Psoas muscle (tissue), 8 donors: Measurements from ENCODE around the gene EXOSC5. TPM values are rescaled to one million over a fixed set of nuclear protein-coding genes. Genes with fewer than 3 reads are reported as not detected.
A peak's percentile ranks its signal among the peaks of the same experiment; 100 is the strongest.

Source experiments
- ATAC-seq, 4 donors: fragments of 200-7000 bp; cut with Tn5 transposase; one replicate each; pipeline ENCODE4 v1.9.1; 2020; ENCODE audit warnings: moderate library complexity in 3 of 4, mild to moderate bottlenecking in 2 of 4
- DNase-seq, 2 donors: peaks; one replicate each; pipeline ENCODE4 v3.0.0-alpha.2; 2020
- H3K27ac ChIP-seq: fragments of 200-600 bp; one replicate; pipeline ENCODE4 v1.8.0; 2022
- H3K27me3 ChIP-seq, 3 donors: fragments of 200-600 bp in 1 of 3; one replicate each; pipeline versions ENCODE4 v1.6.1 to v1.8.0; 2013 to 2022; ENCODE audit warnings: low read length in 2 of 3, mild to moderate bottlenecking in 2 of 3, moderate library complexity in 1 of 3; ENCODE audit not compliant: insufficient read depth in 3 of 3
- H3K36me3 ChIP-seq, 2 donors: fragments of 200-600 bp in 1 of 2; one replicate each; pipeline versions ENCODE4 v1.6.1 to v1.8.0; 2013 to 2022; ENCODE audit warnings: low read depth in 1 of 2, mild to moderate bottlenecking in 1 of 2, moderate library complexity in 1 of 2; ENCODE audit not compliant: insufficient read depth in 1 of 2
- H3K4me1 ChIP-seq: fragments of 200-600 bp; one replicate; pipeline ENCODE4 v1.8.0; 2022
- H3K4me3 ChIP-seq: fragments of 200-600 bp; one replicate; pipeline ENCODE4 v1.8.0; 2022; ENCODE audit warnings: mild to moderate bottlenecking
- H3K9me3 ChIP-seq: fragments of 200-600 bp; one replicate; pipeline ENCODE4 v1.8.0; 2022
- WGBS, 3 donors: extraction: QIAGEN DNeasy Blood & Tissue Kit; methylation state at CpG; one replicate each; pipeline versions ENCODE4 v1.1.6 to v1.1.7; 2013; 5-methylcytosine and 5-hydroxymethylcytosine counted together
- intact Hi-C, 2 donors: fragments of 100-400 bp; cut with DNase I; formaldehyde crosslinking; loops; one replicate each; pipeline versions ENCODE4 v1.11.0 to v1.14.2; 2022
- polyA plus RNA-seq, 3 donors: library from polyadenylated mRNA; stranded (reverse); fragments of 200-250 nt; gene quantifications; one replicate each; pipeline ENCODE4 v1.2.3, GENCODE V29; 2013
- total RNA-seq, 4 donors: library from RNA; stranded (reverse); fragmentation: NEBNext Ultra II Directional in 2 of 4; extraction: Animal tissue kit (Norgen Biotek cat#: 25700) in 2 of 4; gene quantifications; one replicate each; pipeline versions ENCODE4 v1.2.1 to v1.2.4, GENCODE V29; 2021 to 2023
- TF ChIP-seq, protein P1 (sequence below): fragments of 200-600 bp; IDR thresholded peaks from one replicate; pipeline ENCODE4 v1.8.0; 2022; ENCODE audit warnings: antibody characterized with exemption
- donor health status: healthy with polysubstance abuse.
- donor health status: DM: no; HTN: no; CAD: no; lungs with moderate emphysema.
- donor health status: Bipolar disorder and iron deficiency.
- donor health status: healthy.
- donor health status: DM: yes; HTN: yes; CAD: no.
- donor health status: DM: no; HTN: no; CAD: no.
- donor health status: DM: no; HTN: no; CAD: no.
- donor health status: DM: yes; HTN: yes; CAD: no.

EXOSC5 gene
- total and polyA plus RNA-seq, 7 donors: 25.4 to 78.8 (median 41.9) TPM

DNA sequence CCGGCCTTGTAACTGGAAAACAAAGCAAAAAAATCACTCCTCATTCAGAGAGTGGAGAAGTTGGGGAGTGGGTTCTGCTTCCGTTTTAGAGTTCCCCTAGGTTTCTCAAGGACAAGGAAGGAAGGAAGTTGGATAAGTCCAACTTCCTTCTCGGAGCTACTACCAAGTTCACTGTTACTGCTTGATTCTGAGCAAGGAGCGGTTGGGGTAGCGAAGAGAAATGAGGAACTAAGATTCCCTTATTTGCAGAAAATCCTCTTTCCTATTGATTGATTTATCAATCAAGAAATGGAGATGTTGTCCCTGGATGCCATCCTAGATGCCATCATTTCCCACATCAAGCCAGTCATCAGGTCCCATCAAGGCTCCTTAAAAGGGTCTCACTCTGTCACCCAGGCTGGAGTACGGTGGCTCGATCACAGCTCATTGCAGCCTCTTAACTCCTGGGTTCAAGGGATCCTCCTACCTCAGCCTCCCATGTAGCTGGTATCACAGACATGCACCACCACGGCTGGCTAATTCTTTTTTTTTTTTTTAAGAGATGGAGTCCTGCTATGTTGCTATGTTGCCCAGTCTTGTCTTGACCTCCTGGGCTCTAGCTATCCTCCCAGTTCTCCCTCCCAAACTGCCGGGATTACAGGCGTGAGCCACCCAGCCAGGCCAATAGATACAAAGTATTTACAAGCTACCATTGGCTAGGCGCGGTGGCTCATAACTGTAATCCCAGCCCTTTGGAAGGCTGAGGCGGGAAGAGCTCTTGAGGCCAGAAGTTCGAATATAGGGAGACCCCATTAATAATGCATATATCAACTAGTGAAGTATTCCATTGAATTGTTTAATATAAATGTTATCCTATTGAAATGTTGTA, 32.4 kb downstream of the EXOSC5 start:
- H3K36me3 ChIP-seq: no peaks in the 10 kb centered on the region
- peak overlapping the region; percentile 93 for H3K27ac ChIP-seq
- TF ChIP-seq, protein P1, sequence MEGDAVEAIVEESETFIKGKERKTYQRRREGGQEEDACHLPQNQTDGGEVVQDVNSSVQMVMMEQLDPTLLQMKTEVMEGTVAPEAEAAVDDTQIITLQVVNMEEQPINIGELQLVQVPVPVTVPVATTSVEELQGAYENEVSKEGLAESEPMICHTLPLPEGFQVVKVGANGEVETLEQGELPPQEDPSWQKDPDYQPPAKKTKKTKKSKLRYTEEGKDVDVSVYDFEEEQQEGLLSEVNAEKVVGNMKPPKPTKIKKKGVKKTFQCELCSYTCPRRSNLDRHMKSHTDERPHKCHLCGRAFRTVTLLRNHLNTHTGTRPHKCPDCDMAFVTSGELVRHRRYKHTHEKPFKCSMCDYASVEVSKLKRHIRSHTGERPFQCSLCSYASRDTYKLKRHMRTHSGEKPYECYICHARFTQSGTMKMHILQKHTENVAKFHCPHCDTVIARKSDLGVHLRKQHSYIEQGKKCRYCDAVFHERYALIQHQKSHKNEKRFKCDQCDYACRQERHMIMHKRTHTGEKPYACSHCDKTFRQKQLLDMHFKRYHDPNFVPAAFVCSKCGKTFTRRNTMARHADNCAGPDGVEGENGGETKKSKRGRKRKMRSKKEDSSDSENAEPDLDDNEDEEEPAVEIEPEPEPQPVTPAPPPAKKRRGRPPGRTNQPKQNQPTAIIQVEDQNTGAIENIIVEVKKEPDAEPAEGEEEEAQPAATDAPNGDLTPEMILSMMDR: no peak
- peak overlapping the region; percentile 80 for H3K4me3 ChIP-seq
- DNase-seq: no peak
- intact Hi-C loops: no loop called here
- ATAC-seq: no peak
- no peaks in the 10 kb centered on the region for H3K9me3 ChIP-seq
- peaks cover 7% of the 10 kb centered on the region for H3K4me1 ChIP-seq
- WGBS, 3 donors: 76 to 79% (median 78%) methylated on average over 14 of the region's 14 CpGs
- H3K27me3 ChIP-seq: no peaks in the 10 kb centered on the region

DNA sequence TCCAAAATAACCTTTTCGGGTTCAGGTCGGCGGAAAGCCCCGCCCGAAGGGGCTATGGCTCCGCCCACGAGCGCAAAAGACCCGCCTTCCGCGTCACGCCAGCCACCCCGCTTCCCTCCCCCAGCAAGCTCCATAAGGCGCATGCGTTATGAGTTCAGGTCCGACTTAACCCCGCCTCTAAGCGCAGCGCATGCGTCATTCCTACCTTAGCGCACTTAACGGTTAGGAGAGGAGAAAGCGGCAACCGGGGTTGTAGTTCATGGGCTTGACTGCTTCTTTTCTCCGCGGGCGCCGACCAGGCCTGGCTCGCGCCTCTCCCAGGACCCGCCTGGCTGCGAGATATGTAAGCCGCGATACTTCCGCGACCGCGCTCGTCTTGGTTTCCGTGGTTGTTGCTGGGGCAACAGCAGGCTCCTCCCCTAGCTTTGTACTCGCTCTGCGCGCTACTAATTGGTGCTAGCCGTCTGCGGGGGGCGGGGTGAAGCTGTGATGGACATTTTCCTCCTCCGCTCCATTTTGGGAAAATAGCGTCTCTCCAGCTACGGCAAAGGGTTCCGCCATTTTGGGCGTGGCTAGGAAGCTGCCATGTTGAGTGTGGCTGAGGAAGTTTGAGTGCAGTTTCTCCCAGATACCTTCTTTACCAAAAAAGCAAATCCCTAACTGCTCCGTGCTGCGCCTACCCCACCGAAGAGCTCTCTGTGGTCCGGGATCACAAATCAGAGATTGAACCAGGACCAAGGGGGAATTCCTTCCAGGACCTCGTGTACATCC, 33.2 kb downstream of the EXOSC5 start, which contains the start of gene B9D2:
Gene B9D2 (minus strand): TSS at position 397 of the 771 bp plus-strand sequence. CDS start 630 bp downstream, outside the sequence.
- ATAC-seq (peak; percentile 96 to 98 (median 98)), DNase-seq (peak; percentile 98 to 99)
- TF ChIP-seq, protein P1: no peak
- Histone ChIP-seq H3K9me3 (no peaks in the 10 kb centered on the region), H3K4me1 (peaks cover 7% of the 10 kb centered on the region), H3K36me3 (no peaks in the 10 kb centered on the region), H3K27me3 (no peaks in the 10 kb centered on the region), H3K27ac (peak within 1 kb of the TSS; percentile 93), H3K4me3 (peak within 1 kb of the TSS; percentile 80)
- intact Hi-C loops: no loop called here
- 0 to 1% (median 0%) methylated on average over 56 of the region's 56 CpGs for WGBS, 3 donors

DNA sequence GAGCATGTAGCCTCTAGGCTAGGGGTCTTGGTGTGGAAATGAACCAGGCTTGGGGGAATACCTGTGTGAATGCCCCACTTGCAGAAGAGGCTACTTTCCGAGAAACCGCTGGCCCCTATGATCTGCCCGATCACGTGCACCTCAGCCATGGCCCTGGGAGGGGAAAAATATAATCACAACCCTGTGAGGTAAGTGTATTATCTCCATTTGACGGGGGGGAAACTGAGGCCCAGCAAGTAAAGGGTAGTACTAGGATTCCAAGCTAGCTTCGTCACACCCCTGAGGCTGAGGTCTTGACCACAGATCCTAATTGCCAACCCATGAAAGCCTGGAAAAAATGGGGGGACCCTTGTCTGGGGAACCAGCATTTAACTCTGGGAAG, 33.8 kb downstream of the EXOSC5 start:
- Histone ChIP-seq H3K27me3 (no peaks in the 10 kb centered on the region), H3K27ac (peak overlapping the region; percentile 93), H3K4me3 (peak overlapping the region; percentile 80), H3K36me3 (no peaks in the 10 kb centered on the region), H3K9me3 (no peaks in the 10 kb centered on the region), H3K4me1 (peaks cover 7% of the 10 kb centered on the region)
- 46 to 48% (median 46%) methylated on average over 6 of the region's 6 CpGs for WGBS, 3 donors
- peak in 1 of 2 donors; percentile 50 for DNase-seq
- intact Hi-C loops: no loop called here
- TF ChIP-seq, protein P1: no peak
- ATAC-seq: no peak

DNA sequence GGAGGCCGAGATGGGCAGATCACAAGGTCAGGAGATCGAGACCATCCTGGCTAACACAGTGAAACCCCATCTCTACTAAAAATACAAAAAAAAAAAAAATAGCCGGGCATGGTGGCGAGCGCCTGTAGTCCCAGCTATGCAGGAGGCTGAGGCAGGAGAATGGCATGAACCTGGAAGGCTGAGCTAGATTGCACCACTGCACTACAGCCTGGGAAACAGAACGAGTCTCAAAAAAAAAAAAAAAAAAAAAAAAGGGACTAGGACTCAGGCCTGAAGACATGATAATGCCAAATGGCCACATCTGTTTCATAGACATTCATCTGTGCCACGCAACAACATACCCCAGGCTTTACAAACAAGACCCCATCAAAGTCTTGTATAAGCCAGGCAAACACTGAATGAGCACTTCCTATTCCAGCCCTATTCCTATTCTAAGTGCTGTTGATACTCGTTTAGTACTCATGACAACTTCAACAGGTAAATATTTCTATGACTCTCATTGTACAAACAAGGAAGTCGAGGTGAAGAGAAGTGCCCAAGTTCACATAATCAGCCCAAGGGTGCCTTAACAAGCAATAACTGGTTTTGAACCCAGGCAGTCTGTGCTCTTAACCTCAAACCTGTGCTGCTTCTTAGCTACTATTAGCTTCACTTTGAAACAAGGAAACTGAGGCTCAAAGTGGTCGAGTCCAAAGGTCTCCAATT, 34.9 kb downstream of the EXOSC5 start:
- no peak for DNase-seq
- Histone ChIP-seq H3K27me3 (no peaks in the 10 kb centered on the region), H3K4me1 (peaks cover 7% of the 10 kb centered on the region), H3K27ac (no peak overlapping the region), H3K9me3 (no peaks in the 10 kb centered on the region), H3K36me3 (no peaks in the 10 kb centered on the region), H3K4me3 (no peak overlapping the region)
- TF ChIP-seq, protein P1: no peak
- ATAC-seq: no peak
- intact Hi-C loops: no loop called here
- WGBS, 3 donors: 75 to 86% (median 78%) methylated on average over 8 to 10 of the region's 10 CpGs
